HG03460 (cell line): Measurements from ENCODE around the gene SHF.

Experiments used
- ATAC-seq: cut with Tn5 transposase; IDR thresholded peaks from one replicate; pipeline ENCODE4 v1.9.1; 2021; ENCODE audit not compliant: unreplicated experiment

SHF gene

DNA sequence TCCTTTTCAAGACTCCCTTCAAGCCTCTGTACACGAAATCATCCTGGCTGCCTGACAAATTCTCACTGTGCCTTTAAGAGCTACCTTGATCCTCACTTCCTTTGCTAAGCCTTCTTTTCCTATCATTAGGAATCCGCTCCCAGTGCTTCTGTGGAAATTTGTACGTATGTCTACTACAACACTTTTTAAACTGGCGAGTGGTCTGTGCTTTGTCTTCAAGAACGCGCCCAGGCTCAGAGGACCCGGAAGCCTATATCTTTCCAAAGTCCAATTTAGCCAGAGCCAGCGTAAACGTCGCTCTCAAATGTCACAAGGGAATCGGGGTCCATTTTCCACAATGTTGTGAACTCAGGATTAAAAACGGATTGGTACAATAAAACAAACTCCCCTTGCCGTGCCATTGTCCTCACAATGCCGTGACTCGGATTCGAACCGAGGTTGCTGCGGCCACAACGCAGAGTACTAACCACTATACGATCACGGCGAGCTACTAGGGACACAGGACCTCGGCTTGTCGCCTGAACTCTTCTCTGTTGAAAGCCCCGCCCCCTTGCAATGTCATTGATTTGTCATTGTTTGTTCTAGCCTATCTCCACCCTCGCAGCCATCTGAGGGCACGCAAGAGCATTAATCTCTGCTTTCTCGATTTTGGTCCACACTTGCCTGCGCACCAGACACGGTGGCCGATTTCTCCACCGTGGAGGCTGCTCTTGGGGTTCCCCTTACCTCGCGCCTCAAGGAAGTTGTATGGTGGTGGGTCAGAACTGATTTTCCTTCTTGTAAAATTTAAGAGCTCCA is 12.4 kb upstream of the SHF start:
- peak; percentile 39 for ATAC-seq

DNA sequence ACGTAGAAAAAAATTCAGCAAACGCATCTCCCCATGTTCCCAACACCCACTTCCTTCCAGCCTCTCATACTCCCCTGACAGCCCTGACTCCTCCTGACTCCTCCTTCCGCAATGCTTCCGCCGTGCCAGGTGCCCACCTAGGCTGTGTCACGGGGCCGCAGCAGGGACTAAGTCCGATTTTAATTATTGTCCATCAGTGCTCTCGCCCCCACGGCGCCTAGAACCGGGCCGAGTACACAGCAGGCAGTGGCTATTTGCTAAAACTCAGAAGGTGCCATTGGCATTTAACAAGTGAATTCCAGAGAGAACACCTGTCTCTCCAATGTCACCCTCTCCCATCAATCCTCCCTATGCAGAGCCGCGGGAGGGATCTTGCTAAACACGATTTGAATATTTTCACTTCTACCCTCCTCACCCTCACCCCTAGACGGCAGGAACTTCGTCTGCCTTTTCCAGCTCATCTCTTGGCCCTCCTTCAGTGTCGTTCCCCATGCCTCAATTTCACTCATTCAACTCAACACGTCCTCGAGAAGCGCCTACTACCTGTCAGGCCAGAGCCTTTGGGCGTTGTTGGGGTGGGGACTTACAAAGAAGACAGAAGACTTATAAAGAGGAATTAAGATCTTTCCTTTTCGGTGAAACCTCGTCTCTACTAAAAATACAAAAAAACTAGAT is 11.5 kb upstream of the SHF start:
- ATAC-seq = peak; percentile 21

- ATAC-seq = peak; percentile 56
Observed at GRCh38 chr15:45198337-45199135, 10.8 kb upstream of the SHF start.

- no peak for ATAC-seq
Observed at GRCh38 chr15:45197512-45197911, 9.7 kb upstream of the SHF start.

DNA sequence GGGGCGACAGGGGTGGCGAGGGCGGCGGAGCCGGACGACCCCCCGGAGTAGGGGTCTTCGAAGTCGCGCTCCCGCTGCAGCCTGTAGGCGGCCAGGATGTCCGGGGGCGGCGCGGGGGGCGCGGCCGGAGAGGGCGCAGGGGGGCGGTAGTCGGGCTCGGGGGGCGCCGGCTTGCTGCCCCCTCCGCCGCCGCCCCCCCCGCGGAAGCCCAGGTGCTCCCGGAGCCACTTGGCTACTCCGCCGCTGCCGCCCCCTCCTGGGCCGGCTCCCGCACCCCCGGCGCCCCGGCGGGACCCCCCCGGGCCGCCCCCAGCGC is 230 bp downstream of the SHF start:
- ATAC-seq = no peak

- ATAC-seq = no peak
Observed at GRCh38 chr15:45186771-45187577, 792 bp downstream of the SHF start.

- no peak for ATAC-seq
Observed at GRCh38 chr15:45185903-45186770, 1.6 kb downstream of the SHF start.

DNA sequence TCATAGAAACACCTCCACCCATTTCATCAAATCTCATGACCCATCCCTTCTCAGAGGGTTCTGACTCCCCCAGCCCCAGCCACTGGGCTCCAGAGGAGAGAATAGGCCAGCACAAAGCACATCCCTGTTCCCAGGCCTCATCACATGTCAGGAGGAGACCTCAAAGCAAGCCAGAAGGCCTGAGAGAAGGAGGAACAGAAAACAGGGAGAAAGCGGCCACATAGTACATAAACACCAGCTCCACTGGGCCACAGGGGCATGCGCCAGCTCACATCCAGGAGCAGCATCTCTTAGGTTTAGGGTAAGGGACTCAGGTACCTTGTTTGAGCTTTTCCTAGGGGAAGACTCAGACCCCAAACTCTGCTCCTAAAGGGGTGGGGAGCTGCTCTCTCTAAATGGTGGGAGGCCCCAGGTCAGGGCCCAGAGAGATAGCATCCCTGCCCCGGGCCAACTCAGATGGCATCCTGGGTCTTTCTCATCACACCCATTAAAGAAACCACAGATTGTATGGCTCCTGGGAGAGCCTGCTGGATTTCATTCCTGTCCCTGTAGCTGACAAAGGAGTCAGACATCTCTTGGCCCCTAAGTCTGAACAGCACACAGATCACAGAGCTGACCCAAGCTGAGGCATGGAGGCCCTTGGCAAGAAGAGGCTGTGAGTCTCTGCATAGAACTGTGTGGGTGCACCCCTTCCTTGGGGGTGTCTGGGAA is 2.5 kb downstream of the SHF start:
- no peak for ATAC-seq

DNA sequence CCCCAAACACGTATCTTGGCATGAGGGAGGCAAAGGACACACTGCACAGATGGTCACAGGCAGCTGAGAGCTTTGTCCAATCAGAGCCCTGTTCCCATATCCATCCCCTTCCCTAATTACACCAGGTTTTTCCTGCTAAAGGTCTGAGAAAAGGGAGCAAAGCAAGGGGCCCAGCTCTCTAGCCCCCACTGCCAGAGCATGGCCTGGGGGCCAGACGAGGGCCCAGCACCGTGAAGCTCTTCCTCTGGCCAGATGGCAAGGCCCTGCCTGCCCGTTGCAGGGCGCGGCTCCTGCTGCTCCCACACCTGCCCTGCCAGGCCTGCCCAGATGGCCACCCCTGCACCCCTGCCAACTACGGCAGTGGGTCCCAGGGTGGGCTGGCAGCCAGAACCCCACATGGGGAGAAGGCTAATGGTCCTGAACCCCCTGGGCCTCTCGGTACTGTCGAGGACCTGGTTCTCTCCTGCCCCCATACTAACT is 3.2 kb downstream of the SHF start:
- ATAC-seq = no peak

DNA sequence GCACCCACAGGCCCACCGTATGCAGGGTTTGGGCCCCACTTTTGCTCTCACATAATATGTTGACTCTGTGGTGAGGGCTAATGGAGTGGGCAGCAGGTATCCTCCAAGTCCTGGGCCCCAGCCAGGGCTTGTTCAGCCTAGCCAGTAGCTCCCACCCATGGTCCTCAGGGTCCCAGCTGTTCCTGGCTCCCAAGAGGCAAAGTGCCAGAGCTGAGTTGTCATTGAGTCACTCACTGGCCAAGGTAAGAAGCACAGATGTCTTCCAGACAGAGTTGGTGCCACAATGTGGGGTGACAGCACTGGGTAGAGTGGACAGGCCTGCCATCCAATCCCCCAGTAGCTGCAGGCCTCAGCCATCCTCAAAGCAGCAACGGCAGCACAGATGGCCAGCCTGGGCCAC is 4.3 kb downstream of the SHF start:
- ATAC-seq = no peak

DNA sequence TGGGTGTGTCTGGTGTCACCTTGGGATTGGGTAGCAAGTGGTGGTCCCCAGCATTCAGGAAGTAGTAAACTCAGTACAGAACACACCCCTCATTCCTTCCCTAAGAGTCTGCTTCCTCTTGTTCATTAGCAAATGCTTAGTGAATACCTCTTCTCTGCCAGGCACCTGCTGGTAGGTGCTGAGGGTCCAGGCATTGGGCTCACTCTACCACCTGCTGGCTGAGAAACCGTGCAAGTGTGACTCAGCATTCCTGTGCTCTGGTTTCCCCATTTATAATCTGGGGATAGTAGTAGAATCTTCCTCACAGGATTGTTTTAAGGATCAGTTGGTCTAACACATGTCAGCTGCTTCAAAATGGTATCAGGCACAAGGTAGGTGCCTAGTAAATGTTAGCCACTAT is 4.8 kb downstream of the SHF start:
- no peak for ATAC-seq

- ATAC-seq = no peak
Observed at GRCh38 chr15:45181491-45182285, 6.1 kb downstream of the SHF start.

- ATAC-seq = no peak
Observed at GRCh38 chr15:45180648-45181436, 6.9 kb downstream of the SHF start.

GRCh38 chr15:45180201-45180600 is 7.6 kb downstream of the SHF start:
- no peak for ATAC-seq

DNA sequence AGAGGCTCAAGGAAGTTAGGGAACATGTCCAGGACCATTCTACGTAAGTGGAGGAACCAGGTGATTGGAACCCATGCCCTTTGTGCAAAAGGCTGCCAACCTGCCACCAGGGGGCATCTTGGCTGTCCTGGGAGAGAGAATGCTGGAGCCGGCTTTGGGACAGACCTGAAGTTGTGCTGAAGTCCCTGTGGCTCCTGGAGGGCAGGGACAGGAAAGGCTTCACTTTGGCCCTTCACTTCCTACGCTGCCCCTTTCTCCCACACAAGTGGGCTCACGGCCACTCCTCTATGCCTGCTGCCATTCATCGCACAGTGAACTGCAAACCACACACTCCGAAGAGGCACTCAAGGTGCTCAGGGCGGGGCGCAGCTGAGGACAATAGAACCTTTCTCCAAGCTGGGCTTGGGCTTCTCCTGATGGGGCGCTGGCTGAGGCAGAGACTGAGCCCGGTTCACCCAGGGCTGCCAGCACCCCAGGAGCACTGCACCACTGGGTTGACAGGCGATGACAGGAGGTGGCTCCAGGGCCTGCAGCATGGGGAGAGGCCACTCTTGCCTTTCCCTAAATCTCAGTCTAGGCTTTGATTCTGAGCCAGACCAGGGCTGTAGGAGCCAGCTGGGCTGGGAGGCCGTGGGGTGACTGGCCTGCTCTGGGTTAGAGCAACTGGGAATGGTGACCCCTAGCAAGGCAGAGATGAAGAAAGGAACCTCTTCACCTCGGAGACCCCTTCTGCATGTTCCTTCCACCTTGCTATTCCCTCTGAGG is 8.4 kb downstream of the SHF start:
- no peak for ATAC-seq

DNA sequence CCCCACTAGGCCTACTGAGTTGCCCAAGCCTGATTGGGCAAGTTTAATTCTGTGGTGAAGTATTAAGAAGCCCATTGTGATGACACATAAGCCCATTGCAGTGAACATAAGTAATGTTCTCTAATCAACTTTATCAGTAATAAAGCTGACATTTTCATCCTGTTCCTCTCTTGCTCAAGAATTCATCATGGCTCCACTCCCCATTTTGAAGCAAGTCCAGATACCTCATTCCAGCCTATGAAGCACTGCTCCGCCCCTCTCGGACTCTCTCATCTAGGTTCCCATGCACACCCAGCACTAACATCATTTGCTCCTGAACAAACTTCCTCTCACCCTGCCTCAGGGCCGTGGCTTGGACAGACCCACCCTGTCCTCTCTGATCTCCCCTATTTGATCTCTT is 10.5 kb downstream of the SHF start:
- no peak for ATAC-seq

DNA sequence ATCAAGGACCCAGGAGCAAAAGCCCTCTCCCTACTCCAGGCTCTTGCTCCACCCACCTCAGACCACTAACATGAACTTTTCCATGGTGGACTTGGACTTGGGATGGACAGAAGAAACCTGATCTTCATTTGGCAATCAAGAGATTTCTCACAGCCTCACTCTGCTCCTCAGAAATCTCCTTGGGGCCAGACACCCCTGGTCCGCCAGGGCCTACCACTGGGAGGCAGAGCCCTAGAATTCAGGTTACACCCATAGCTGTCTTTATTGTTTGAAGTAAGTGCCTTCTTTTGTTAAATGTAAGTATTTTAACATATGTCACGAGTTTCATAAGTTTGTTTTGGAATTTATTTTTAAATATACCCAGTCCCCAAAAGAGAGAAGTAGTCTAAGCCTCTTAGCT is 13.2 kb downstream of the SHF start:
- ATAC-seq = no peak
